ENCODE measurements around the gene ZFAND3.

ZFAND3 gene

DNA sequence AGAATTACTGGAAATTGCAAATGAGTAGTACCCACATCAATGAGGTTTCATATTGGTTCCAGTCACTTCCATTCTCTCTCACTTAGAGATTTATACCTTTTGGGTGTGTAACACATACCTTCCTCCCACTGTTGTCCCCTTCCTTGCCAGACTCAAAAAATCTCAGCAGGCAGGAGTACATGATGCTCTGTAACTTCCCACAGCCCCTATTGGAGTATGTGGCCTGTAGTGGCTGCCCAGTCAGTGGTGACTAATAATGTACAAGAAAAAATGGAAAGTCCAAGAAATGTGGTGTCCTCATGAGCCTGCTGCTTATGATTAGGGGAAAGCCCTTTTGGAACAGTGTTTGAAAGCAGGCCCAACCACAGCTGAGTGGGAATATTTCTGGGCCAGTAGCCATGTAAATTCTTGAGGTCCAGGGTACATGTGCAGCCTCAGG lies 312.0 kb downstream of the ZFAND3 start:
- TF ChIP-seq, protein P1, sequence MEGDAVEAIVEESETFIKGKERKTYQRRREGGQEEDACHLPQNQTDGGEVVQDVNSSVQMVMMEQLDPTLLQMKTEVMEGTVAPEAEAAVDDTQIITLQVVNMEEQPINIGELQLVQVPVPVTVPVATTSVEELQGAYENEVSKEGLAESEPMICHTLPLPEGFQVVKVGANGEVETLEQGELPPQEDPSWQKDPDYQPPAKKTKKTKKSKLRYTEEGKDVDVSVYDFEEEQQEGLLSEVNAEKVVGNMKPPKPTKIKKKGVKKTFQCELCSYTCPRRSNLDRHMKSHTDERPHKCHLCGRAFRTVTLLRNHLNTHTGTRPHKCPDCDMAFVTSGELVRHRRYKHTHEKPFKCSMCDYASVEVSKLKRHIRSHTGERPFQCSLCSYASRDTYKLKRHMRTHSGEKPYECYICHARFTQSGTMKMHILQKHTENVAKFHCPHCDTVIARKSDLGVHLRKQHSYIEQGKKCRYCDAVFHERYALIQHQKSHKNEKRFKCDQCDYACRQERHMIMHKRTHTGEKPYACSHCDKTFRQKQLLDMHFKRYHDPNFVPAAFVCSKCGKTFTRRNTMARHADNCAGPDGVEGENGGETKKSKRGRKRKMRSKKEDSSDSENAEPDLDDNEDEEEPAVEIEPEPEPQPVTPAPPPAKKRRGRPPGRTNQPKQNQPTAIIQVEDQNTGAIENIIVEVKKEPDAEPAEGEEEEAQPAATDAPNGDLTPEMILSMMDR (conservative IDR thresholded peaks at IDR 0.05; ENCODE audit: low read depth, low read length), result no peak
- DNase-seq (ENCODE audit: low read depth), result peak; percentile 94
- no peak overlapping the region for H3K4me3 ChIP-seq (ENCODE audit: low read depth, low read length)

DNA sequence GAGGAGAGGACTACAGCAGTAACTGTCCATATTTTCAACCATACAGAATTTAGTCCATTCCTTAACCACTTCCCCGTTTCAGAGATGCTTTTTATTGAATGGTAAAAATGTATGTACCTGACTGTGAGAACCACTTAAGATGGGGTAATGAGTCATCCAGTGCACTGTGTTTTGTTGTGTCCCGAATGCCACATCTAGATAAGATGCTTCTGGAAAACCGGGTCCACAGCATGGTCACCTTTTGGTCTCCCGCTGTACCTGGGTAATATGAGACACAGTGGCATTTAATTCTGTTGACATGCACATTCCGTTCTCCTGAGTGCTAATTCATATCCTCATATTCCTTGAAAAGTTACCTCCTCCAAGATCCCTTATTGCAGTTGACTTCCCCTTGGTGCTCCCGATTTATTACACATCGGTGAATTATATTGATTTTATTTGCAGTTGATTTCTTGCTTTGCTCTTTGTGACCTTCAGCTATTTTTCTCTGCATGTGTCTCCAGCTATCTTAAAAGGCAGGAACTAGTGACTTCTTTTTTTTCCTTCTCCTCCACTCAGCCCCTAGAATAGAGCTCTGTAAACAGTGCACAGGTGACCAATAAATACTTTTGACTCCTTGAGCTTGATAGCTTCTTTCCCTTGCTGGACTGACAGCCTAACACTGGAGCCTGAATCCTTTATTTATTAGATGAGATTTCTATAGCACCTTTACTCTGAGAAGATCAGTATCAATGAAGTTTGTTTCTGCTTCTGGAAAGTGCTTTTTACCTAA lies 314.6 kb downstream of the ZFAND3 start:
- DNase-seq (ENCODE audit: low read depth), result no peak
- no peak overlapping the region for H3K4me3 ChIP-seq (ENCODE audit: low read depth, low read length)
- TF ChIP-seq, protein P1 (conservative IDR thresholded peaks at IDR 0.05; ENCODE audit: low read depth, low read length), result no peak

DNA sequence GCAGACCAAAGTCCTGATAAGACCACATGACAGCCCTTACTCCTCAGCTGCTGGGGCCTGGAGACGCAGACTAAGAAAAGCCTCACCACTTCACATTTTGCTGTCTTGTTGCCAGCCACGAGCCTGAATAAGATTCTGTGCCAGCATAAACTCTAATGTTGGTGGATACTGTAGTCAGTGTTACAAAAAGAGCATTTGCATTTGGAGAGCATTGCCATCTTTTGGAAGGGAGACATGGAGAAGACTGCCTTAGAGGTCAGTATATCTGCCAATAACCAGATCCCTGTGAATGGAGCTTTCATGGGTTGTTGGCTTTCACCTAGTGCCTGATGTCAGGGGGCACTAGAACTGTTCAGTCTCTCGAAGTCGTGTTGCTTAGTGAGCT lies 315.2 kb downstream of the ZFAND3 start:
- TF ChIP-seq, protein P1 (conservative IDR thresholded peaks at IDR 0.05; ENCODE audit: low read depth, low read length), result no peak
- no peak for DNase-seq (ENCODE audit: low read depth)
- H3K4me3 ChIP-seq (ENCODE audit: low read depth, low read length), result no peak overlapping the region

DNA sequence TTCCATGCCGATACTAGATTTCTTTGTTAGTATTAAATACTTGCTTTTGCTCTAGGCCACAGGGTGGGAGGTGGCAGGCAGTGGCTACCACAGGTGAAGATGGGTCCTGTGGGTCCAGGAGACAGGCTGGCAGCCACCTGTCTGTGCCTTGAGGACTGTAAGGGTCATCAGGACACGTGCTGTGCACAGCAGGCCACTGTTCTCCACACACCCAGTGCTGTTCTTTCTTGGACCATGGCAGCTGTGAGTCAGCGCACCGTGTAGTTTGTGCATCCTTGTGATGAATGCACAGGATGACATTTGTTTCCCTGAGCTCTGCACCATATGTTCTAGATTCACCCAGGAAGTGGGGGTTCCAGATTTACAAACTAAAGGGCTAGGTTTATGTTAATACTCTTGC lies 317.0 kb downstream of the ZFAND3 start:
- TF ChIP-seq, protein P1 (conservative IDR thresholded peaks at IDR 0.05; ENCODE audit: low read depth, low read length), result no peak
- no peak overlapping the region for H3K4me3 ChIP-seq (ENCODE audit: low read depth, low read length)
- peak; percentile 33 for DNase-seq (ENCODE audit: low read depth)

DNA sequence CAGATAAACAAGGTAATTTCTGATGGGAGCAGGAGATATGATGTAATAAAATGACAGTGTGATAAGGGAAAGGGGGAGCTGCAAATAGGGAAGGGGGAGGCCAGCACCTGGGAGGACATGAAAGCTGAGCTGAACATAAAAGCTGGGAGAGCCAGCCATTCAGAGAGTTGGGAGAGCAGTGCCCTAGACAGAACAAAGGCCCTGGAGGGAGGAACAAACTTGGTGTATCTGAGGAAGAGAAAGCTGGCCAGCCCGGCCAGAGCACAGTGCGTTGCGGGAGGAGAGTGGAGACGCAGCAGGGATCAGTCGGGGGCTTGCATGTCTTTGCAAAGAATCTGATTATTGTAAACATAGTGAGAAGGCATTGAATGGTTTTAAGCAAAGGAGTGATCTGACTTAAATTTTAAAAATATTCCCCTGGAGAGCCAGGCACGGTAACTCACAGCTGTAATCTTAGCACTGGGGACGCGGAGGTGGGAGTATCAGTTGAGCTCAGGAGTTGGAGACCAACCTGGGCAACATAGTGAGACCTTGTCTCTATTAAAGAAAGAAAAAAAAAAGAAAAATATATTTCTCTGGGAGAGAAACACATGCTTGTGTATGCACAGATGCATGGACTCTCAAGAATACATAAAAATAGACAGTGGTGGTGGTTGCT lies 318.2 kb downstream of the ZFAND3 start:
- TF ChIP-seq, protein P1 (conservative IDR thresholded peaks at IDR 0.05; ENCODE audit: low read depth, low read length), result no peak
- H3K4me3 ChIP-seq (ENCODE audit: low read depth, low read length), result no peak overlapping the region
- DNase-seq (ENCODE audit: low read depth), result no peak

DNA sequence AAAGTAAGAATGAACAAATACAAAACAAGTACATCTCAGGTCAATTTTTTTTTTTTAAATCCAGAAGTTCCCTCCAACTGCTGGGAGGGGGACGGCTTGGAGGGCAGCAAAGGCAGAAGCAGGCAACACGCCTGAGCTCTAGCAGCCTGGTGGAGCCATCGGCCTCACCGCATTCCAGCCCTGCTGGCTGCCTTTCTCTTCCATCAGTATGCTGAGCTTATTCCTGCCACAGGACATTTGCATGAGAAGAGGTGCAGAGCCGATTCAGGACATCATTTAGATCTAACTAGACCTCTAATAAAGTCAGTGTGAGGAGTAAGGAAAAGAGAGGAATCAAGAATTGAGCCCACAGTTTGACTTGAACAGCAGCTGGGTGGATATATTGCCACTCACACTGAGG lies 318.8 kb downstream of the ZFAND3 start:
- TF ChIP-seq, protein P1 (conservative IDR thresholded peaks at IDR 0.05; ENCODE audit: low read depth, low read length), result no peak
- DNase-seq (ENCODE audit: low read depth), result no peak
- no peak overlapping the region for H3K4me3 ChIP-seq (ENCODE audit: low read depth, low read length)

Measured in choroid plexus epithelial cell (primary cell).